K562 (cell line): Measurements from ENCODE around the gene DCTN1. TPM values are rescaled to one million over a fixed set of nuclear protein-coding genes. Genes with fewer than 3 reads are reported as not detected.

Experiments used
- C11orf30 ChIP-seq: fragments of 450-650 bp; IDR thresholded peaks from 2 replicates; pipeline ENCODE4 v1.6.1; 2016; ENCODE audit warnings: low read depth, mild to moderate bottlenecking
- CHD1 ChIP-seq: fragments of 200-600 bp; sonication (generic); IDR thresholded peaks from one replicate; pipeline ENCODE4 v1.6.1; 2012; ENCODE audit warnings: mild to moderate bottlenecking, moderate library complexity, low read length, inconsistent platforms
- EGR1 ChIP-seq: fragments of 450-650 bp; conservative IDR thresholded peaks from 2 replicates; pipeline ENCODE4 v1.6.1; 2017; ENCODE audit warnings: mild to moderate bottlenecking
- EWSR1 ChIP-seq: fragments of 450-650 bp; IDR thresholded peaks from 2 replicates; pipeline ENCODE4 v1.6.1; 2018; ENCODE audit warnings: borderline replicate concordance, mild to moderate bottlenecking, low read depth, moderate library complexity; ENCODE audit not compliant: partially characterized antibody
- HBP1 ChIP-seq: fragments of 450-650 bp; formaldehyde crosslinking; IDR thresholded peaks from 2 replicates; pipeline ENCODE4 v1.4.0; 2022; ENCODE audit warnings: missing genetic modification characterization
- HMGN3 ChIP-seq: IDR thresholded peaks from 2 replicates; pipeline ENCODE4 v1.6.1; 2011; ENCODE audit warnings: borderline replicate concordance, low read depth, mild to moderate bottlenecking, mixed read lengths, low read length; ENCODE audit not compliant: insufficient read length; ENCODE audit errors: extremely low read depth
- HSF4 ChIP-seq: fragments of 250-450 bp; sonication (Bioruptor Pico); IDR thresholded peaks from 2 replicates; pipeline ENCODE4 v2.1.2; 2022; ENCODE audit warnings: mild to moderate bottlenecking, moderate library complexity, borderline replicate concordance
- NEUROD1 ChIP-seq: fragments of 150-350 bp; IDR thresholded peaks from 2 replicates; pipeline ENCODE4 v1.6.1; 2014; ENCODE audit warnings: borderline replicate concordance, low read length, low read depth; ENCODE audit not compliant: partially characterized antibody
- NFIC ChIP-seq: fragments of 450-650 bp; IDR thresholded peaks from 2 replicates; pipeline ENCODE4 v1.6.1; 2017; ENCODE audit warnings: mild to moderate bottlenecking, inconsistent platforms
- NR2C1 ChIP-seq, 2 experiments: fragments of 450-650 bp; IDR thresholded peaks; 2 replicates each; pipeline ENCODE4 v1.6.1; 2017; ENCODE audit warnings: mild to moderate bottlenecking in 2 of 2, antibody characterized with exemption in 1 of 2, inconsistent platforms in 1 of 2, missing compliant biosample characterization in 1 of 2, missing genetic modification characterization in 1 of 2
- PRMT5 ChIP-seq: sonication (generic); formaldehyde crosslinking; IDR thresholded peaks from 2 replicates; pipeline ENCODE4 v1.5.0; 2020; ENCODE audit warnings: missing genetic modification reagents
- RB1 ChIP-seq: fragments of 450-650 bp; IDR thresholded peaks from 2 replicates; pipeline ENCODE4 v1.6.1; 2017; ENCODE audit warnings: low read depth, mild to moderate bottlenecking
- SAFB2 ChIP-seq: fragments of 200-400 bp; formaldehyde crosslinking; IDR thresholded peaks from 2 replicates; pipeline ENCODE4 v1.6.1; 2018; ENCODE audit warnings: borderline replicate concordance, low read length, low read depth, moderate library complexity; ENCODE audit not compliant: severe bottlenecking
- SLC30A9 ChIP-seq: fragments of 250-450 bp; sonication (Bioruptor Pico); IDR thresholded peaks from 2 replicates; pipeline ENCODE4 v1.8.0; 2022; ENCODE audit warnings: mild to moderate bottlenecking, moderate library complexity
- SMARCA4 ChIP-seq: fragments of 450-650 bp; IDR thresholded peaks from 2 replicates; pipeline ENCODE4 v1.6.1; 2016
- SMARCE1 ChIP-seq: fragments of 450-650 bp; IDR thresholded peaks from 2 replicates; pipeline ENCODE4 v1.7.1; 2016; ENCODE audit warnings: mild to moderate bottlenecking
- SP2 ChIP-seq: IDR thresholded peaks from 2 replicates; pipeline ENCODE4 v1.6.1; 2011; ENCODE audit warnings: mild to moderate bottlenecking, low read depth, low read length, moderate library complexity; ENCODE audit not compliant: poor library complexity, severe bottlenecking; ENCODE audit errors: extremely low read depth
- STAT5B ChIP-seq: fragments of 250-450 bp; sonication (Bioruptor Pico); IDR thresholded peaks from 2 replicates; pipeline ENCODE4 v1.8.0; 2021; ENCODE audit warnings: mild to moderate bottlenecking, inconsistent platforms
- ZNF134 ChIP-seq: fragments of 250-450 bp; sonication (Bioruptor Pico); conservative IDR thresholded peaks from 2 replicates; pipeline ENCODE4 v1.4.0; 2020
- ZNF395 ChIP-seq: fragments of 200-800 bp; sonication (Bioruptor generic); IDR thresholded peaks from 2 replicates; pipeline ENCODE4 v1.6.1; 2017; ENCODE audit warnings: missing genetic modification characterization, missing compliant biosample characterization
- polyA plus RNA-seq, 8 experiments: library from polyadenylated mRNA; depleted of rRNA in 4 of 8; stranded (reverse) in 5 of 8; unstranded in 3 of 8; fragments of >200 nt; fragmentation: Nextera tagmentation in 2 of 8; fragmentation: Illumina TruSeq in 1 of 8; extraction: Ambion mirVana in 2 of 8; extraction: Trizol in 1 of 8; gene quantifications; 2 replicates each; pipeline versions ENCODE4 v1.2.1 to v1.2.3, GENCODE V29; 2011 to 2014; ENCODE audit warnings: inconsistent platforms in 1 of 8, missing spikeins in 1 of 8
- total RNA-seq, 7 experiments: library from RNA; depleted of rRNA in 6 of 7; stranded (reverse); fragments of >200 nt in 6 of 7; fragmentation: Illumina TruSeq in 2 of 7; extraction: Trizol in 2 of 7; gene quantifications; 2 replicates each; pipeline versions ENCODE4 v1.2.1 to v1.2.3, GENCODE V29; 2011 to 2021; ENCODE audit warnings: low replicate concordance in 1 of 7
- TF ChIP-seq, protein P1 (sequence below): fragments of 250-450 bp; sonication (Bioruptor Pico); IDR thresholded peaks from 2 replicates; pipeline ENCODE4 v1.6.1; 2021; ENCODE audit warnings: mild to moderate bottlenecking
- TF ChIP-seq, protein P2 (sequence below), 2 experiments: fragments of 150-350 bp in 1 of 2; IDR thresholded peaks; 2 replicates each; pipeline ENCODE4 v1.6.1; 2012 to 2016; ENCODE audit warnings: low read depth in 2 of 2, low read length in 2 of 2, mild to moderate bottlenecking in 1 of 2, moderate library complexity in 1 of 2

The DCTN1 gene
- total and polyA plus RNA-seq, 9 of the 15 experiments (the other 6 are each of a cell fraction or from before 2014, with no cell fraction given), result 23.9 to 71.7 (median 45.0) TPM

GRCh38 chr2:74421221-74421870 lies 41.2 kb upstream of the DCTN1 start, which contains the start of the genes C2orf81 and WDR54 (continued):
- TF ChIP-seq ZNF395 (no peak), NR2C1 (IDR thresholded peaks at IDR 0.05) (no peak), NR2C1 (tag; IDR thresholded peaks at IDR 0.05) (no peak), SLC30A9 (no peak), PRMT5 (CRISPR knock-in tag) (no peak), ZNF134 (CRISPR knock-in tag) (no peak), HSF4 (CRISPR knock-in tag) (no peak), SP2 (peak; percentile 4), STAT5B (CRISPR knock-in tag) (no peak), EGR1 (peak; percentile 69), NFIC (no peak), HMGN3 (no peak), C11orf30 (no peak), SMARCA4 (no peak), RB1 (peak; percentile 55), HBP1 (no peak), SAFB2 (no peak), CHD1 (no peak), EWSR1 (no peak), SMARCE1 (no peak), NEUROD1 (peak; percentile 84)
- TF ChIP-seq, protein P1, sequence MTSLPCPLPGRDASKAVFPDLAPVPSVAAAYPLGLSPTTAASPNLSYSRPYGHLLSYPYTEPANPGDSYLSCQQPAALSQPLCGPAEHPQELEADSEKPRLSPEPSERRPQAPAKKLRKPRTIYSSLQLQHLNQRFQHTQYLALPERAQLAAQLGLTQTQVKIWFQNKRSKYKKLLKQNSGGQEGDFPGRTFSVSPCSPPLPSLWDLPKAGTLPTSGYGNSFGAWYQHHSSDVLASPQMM, result no peak
- TF ChIP-seq, protein P2, sequence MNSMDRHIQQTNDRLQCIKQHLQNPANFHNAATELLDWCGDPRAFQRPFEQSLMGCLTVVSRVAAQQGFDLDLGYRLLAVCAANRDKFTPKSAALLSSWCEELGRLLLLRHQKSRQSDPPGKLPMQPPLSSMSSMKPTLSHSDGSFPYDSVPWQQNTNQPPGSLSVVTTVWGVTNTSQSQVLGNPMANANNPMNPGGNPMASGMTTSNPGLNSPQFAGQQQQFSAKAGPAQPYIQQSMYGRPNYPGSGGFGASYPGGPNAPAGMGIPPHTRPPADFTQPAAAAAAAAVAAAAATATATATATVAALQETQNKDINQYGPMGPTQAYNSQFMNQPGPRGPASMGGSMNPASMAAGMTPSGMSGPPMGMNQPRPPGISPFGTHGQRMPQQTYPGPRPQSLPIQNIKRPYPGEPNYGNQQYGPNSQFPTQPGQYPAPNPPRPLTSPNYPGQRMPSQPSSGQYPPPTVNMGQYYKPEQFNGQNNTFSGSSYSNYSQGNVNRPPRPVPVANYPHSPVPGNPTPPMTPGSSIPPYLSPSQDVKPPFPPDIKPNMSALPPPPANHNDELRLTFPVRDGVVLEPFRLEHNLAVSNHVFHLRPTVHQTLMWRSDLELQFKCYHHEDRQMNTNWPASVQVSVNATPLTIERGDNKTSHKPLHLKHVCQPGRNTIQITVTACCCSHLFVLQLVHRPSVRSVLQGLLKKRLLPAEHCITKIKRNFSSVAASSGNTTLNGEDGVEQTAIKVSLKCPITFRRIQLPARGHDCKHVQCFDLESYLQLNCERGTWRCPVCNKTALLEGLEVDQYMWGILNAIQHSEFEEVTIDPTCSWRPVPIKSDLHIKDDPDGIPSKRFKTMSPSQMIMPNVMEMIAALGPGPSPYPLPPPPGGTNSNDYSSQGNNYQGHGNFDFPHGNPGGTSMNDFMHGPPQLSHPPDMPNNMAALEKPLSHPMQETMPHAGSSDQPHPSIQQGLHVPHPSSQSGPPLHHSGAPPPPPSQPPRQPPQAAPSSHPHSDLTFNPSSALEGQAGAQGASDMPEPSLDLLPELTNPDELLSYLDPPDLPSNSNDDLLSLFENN (IDR thresholded peaks at IDR 0.05; ENCODE audit: low read depth in 2 of 2, low read length in 2 of 2), result no peak
